ENCODE data around the gene CFC1.
"Not testable (repeated sequence)": the region's sequence is repeated elsewhere in the genome, so short reads cannot be mapped to it uniquely, and the experiment has no call there.

- not testable (repeated sequence) for TF ChIP-seq CTCF, POLR2A (IDR thresholded peaks at IDR 0.05)
Measured at GRCh38 chr2:130544978-130545377, 54.4 kb downstream of the CFC1 start.

All from uterus (tissue), 2 donors.